HEK293 (cell line): ENCODE data around the gene CCDC187.

Experiments
- CTCF ChIA-PET: fragments of 350-600 bp; formaldehyde crosslinking; extraction: SDS; loops from one replicate; lab custom pipeline; 2021; ENCODE audit warnings: antibody characterized with exemption; lab: Yijun Ruan, JAX
- POLR2A ChIA-PET: fragments of 300-600 bp; formaldehyde crosslinking; extraction: SDS; loops from one replicate; lab custom pipeline; 2020; ENCODE audit warnings: antibody characterized with exemption, inconsistent platforms; lab: Yijun Ruan, JAX
- H3K27ac ChIP-seq: fragments of 200-500 bp; sonication (Bioruptor generic); 2 replicates; pipeline ENCODE4 v1.5.1; 2014; ENCODE audit warnings: low read depth, low read length, control low read depth, inconsistent platforms; ENCODE audit errors: extremely low read depth
- H3K36me3 ChIP-seq, 2 experiments: fragments of 200-500 bp in 1 of 2; sonication (Bioruptor generic) in 1 of 2; 1 replicate in 1 of 2; 2 replicates in 1 of 2; pipeline ENCODE4 v1.5.1; 2014 to 2017; ENCODE audit warnings: inconsistent platforms in 2 of 2, low read length in 2 of 2; ENCODE audit not compliant: control insufficient read depth in 2 of 2, insufficient read depth in 1 of 2
- H3K4me1 ChIP-seq: fragments of 200-500 bp; sonication (Bioruptor generic); 2 replicates; pipeline ENCODE4 v1.5.1; 2014; ENCODE audit warnings: mild to moderate bottlenecking, low read length, inconsistent platforms; ENCODE audit not compliant: control insufficient read depth, insufficient read depth
- H3K4me3 ChIP-seq: 2 replicates; pipeline ENCODE4 v1.5.1; 2011; ENCODE audit warnings: low read depth, mild to moderate bottlenecking, control low read depth, low read length, moderate library complexity
- H3K9me3 ChIP-seq: fragments of 200-500 bp; sonication (Bioruptor generic); 2 replicates; pipeline ENCODE4 v1.5.1; 2014; ENCODE audit warnings: low read depth, low read length, inconsistent platforms; ENCODE audit not compliant: control insufficient read depth, insufficient read depth
- EGR2 ChIP-seq: fragments of 450-650 bp; formaldehyde crosslinking; IDR thresholded peaks from 2 replicates; pipeline ENCODE4 v1.5.1; 2016; ENCODE audit warnings: low read depth, missing biosample characterization, missing genetic modification characterization
- HIC1 ChIP-seq: fragments of 450-650 bp; formaldehyde crosslinking; IDR thresholded peaks from 2 replicates; pipeline ENCODE4 v1.5.1; 2016; ENCODE audit warnings: missing biosample characterization, missing genetic modification characterization
- MZF1 ChIP-seq: fragments of 450-650 bp; formaldehyde crosslinking; IDR thresholded peaks from 2 replicates; pipeline ENCODE4 v1.5.1; 2017; ENCODE audit warnings: missing biosample characterization, missing genetic modification characterization, borderline replicate concordance
- PRDM2 ChIP-seq: fragments of 450-650 bp; formaldehyde crosslinking; IDR thresholded peaks from 2 replicates; pipeline ENCODE4 v1.5.1; 2016; ENCODE audit warnings: missing biosample characterization, missing genetic modification characterization, borderline replicate concordance
- SCRT2 ChIP-seq: fragments of 450-650 bp; formaldehyde crosslinking; IDR thresholded peaks from 2 replicates; pipeline ENCODE4 v1.5.1; 2016; ENCODE audit warnings: missing biosample characterization, missing genetic modification characterization
- ZBTB10 ChIP-seq: fragments of 450-650 bp; formaldehyde crosslinking; IDR thresholded peaks from 2 replicates; pipeline ENCODE4 v1.5.1; 2016; ENCODE audit warnings: missing biosample characterization, missing genetic modification characterization
- ZBTB6 ChIP-seq: fragments of 450-650 bp; formaldehyde crosslinking; IDR thresholded peaks from 2 replicates; pipeline ENCODE4 v1.5.1; 2017; ENCODE audit warnings: missing biosample characterization, missing genetic modification characterization
- ZNF19 ChIP-seq: fragments of 450-650 bp; formaldehyde crosslinking; IDR thresholded peaks from 2 replicates; pipeline ENCODE4; 2016; ENCODE audit warnings: missing biosample characterization, missing genetic modification characterization, low read depth
- ZNF274 ChIP-seq, 2 experiments: fragments of 200-500 bp in 1 of 2; fragments of 450-650 bp in 1 of 2; sonication (Bioruptor generic) in 1 of 2; formaldehyde crosslinking in 1 of 2; IDR thresholded peaks; 2 replicates each; pipeline versions ENCODE4 v1.5.1 to v1.6.1; 2014 to 2016; ENCODE audit warnings: borderline replicate concordance in 1 of 2, inconsistent platforms in 1 of 2, low read length in 1 of 2, missing biosample characterization in 1 of 2, missing genetic modification characterization in 1 of 2
- ZNF280D ChIP-seq: fragments of 450-650 bp; formaldehyde crosslinking; IDR thresholded peaks from 2 replicates; pipeline ENCODE4 v1.5.1; 2016; ENCODE audit warnings: missing biosample characterization, missing genetic modification characterization
- ZNF510 ChIP-seq: fragments of 450-650 bp; formaldehyde crosslinking; IDR thresholded peaks from 2 replicates; pipeline ENCODE4 v1.5.1; 2018; ENCODE audit warnings: mild to moderate bottlenecking, missing genetic modification characterization, missing biosample characterization; ENCODE audit not compliant: insufficient replicate concordance
- ZNF701 ChIP-seq: fragments of 450-650 bp; formaldehyde crosslinking; IDR thresholded peaks from 2 replicates; pipeline ENCODE4 v1.5.1; 2016; ENCODE audit warnings: missing biosample characterization, missing genetic modification characterization
- ZNF704 ChIP-seq: fragments of 450-650 bp; formaldehyde crosslinking; IDR thresholded peaks from 2 replicates; pipeline ENCODE4 v1.5.1; 2016; ENCODE audit warnings: missing biosample characterization, missing genetic modification characterization
- ZNF707 ChIP-seq: fragments of 450-650 bp; formaldehyde crosslinking; IDR thresholded peaks from 2 replicates; pipeline ENCODE4 v1.5.1; 2016; ENCODE audit warnings: missing biosample characterization, missing genetic modification characterization
- ZNF777 ChIP-seq: fragments of 450-650 bp; formaldehyde crosslinking; IDR thresholded peaks from 2 replicates; pipeline ENCODE4 v1.5.1; 2017; ENCODE audit warnings: missing biosample characterization, missing genetic modification characterization, borderline replicate concordance
- ZSCAN4 ChIP-seq: fragments of 450-650 bp; formaldehyde crosslinking; IDR thresholded peaks from 2 replicates; pipeline ENCODE4 v1.5.1; 2017; ENCODE audit warnings: missing biosample characterization, missing genetic modification characterization
- ZXDB ChIP-seq: fragments of 450-650 bp; formaldehyde crosslinking; IDR thresholded peaks from 2 replicates; pipeline ENCODE4 v1.5.1; 2016; ENCODE audit warnings: missing biosample characterization, missing genetic modification characterization

The CCDC187 gene

GRCh38 chr9:136268318-136268717 lies 35.6 kb downstream of the CCDC187 start:
- CTCF ChIA-PET = interaction anchor here (0.6 to 2.4 kb wide), 6 partner anchors 14 to 373 kb away, joined by 3 to 16 read pairs (median 4); no protein-coding TSS in a partner anchor
- Histone ChIP-seq H3K4me3 (no peak overlapping the region), H3K36me3 (no peaks in the 10 kb centered on the region), H3K27ac (no peak overlapping the region), H3K9me3 (no peaks in the 10 kb centered on the region)
- POLR2A ChIA-PET = no interaction called here
- TF ChIP-seq ZNF707 (tag by site-specific recombination) (no peak), EGR2 (tag by site-specific recombination) (no peak), PRDM2 (tag by site-specific recombination) (no peak), MZF1 (tag by site-specific recombination) (no peak), ZNF19 (tag by site-specific recombination) (no peak), ZNF777 (no peak), ZSCAN4 (tag by site-specific recombination) (no peak), ZNF280D (tag by site-specific recombination) (no peak), ZBTB10 (tag by site-specific recombination) (no peak), ZNF701 (tag by site-specific recombination) (no peak), ZBTB6 (tag by site-specific recombination) (no peak), ZNF704 (tag by site-specific recombination) (no peak), SCRT2 (no peak), ZNF274 (IDR thresholded peaks at IDR 0.05; ENCODE audit: low read length) (no peak), ZNF274 (tag by site-specific recombination; IDR thresholded peaks at IDR 0.05; ENCODE audit: borderline replicate concordance) (no peak), HIC1 (tag by site-specific recombination) (no peak), ZXDB (tag by site-specific recombination) (no peak), ZNF510 (tag by site-specific recombination) (no peak)
- TF ChIP-seq, all 188 proteins: peak for 0
- H3K4me1 ChIP-seq = no peaks in the 10 kb centered on the region
